Loucy (cell line): ENCODE data around the gene PHOX2B.

Experiments
- EZH2phosphoT487 ChIP-seq: fragments of 200-600 bp; IDR thresholded peaks from 2 replicates; pipeline ENCODE4 v1.6.1; 2018; ENCODE audit warnings: antibody characterized with exemption, mild to moderate bottlenecking, moderate library complexity, borderline replicate concordance
- TF ChIP-seq, protein P1 (sequence below): fragments of 200-600 bp; sonication (generic); conservative IDR thresholded peaks from 2 replicates; pipeline ENCODE4 v1.5.1; 2014; ENCODE audit warnings: mild to moderate bottlenecking, antibody characterized with exemption, low read length

DNA sequence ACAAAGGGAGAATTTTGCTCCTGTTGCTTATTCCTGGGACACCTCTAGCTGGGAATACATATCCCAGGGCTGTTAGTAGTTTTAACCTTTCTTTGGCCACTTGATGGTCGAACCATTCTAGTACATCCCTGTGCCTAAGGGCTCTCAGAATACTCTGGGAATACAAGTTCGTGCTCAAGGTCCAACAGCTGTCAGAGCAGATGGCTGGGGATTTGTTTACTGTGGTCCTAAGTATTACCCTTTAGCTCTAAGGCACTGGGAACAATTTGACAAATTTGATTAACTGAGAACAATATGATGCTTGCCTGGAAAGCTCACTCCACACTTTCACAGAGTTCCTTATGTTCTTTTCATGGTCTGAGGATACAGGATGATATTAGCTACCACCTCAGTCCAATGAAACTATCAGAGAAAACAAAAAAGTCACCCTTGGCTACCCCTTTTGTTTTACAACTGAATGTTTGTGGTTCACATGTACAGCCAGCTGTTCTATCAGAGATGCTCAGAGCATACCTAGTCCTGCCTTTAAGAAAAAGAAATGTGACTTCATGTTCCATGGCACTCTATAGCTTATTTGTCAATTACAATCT, 47.4 kb upstream of the PHOX2B start:
- TF ChIP-seq, protein P1, sequence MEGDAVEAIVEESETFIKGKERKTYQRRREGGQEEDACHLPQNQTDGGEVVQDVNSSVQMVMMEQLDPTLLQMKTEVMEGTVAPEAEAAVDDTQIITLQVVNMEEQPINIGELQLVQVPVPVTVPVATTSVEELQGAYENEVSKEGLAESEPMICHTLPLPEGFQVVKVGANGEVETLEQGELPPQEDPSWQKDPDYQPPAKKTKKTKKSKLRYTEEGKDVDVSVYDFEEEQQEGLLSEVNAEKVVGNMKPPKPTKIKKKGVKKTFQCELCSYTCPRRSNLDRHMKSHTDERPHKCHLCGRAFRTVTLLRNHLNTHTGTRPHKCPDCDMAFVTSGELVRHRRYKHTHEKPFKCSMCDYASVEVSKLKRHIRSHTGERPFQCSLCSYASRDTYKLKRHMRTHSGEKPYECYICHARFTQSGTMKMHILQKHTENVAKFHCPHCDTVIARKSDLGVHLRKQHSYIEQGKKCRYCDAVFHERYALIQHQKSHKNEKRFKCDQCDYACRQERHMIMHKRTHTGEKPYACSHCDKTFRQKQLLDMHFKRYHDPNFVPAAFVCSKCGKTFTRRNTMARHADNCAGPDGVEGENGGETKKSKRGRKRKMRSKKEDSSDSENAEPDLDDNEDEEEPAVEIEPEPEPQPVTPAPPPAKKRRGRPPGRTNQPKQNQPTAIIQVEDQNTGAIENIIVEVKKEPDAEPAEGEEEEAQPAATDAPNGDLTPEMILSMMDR, result no peak
- TF ChIP-seq EZH2phosphoT487, result no peak
